Activated B cell treated with CpG ODN at 0.5 μM for 24 hours (primary cell): ENCODE data around the gene FARS2. TPM values are rescaled to one million over a fixed set of nuclear protein-coding genes. Genes with fewer than 3 reads are reported as not detected.

Experiments used
- ATAC-seq: fragments of 200-7000 bp; cut with Tn5 transposase; one replicate; pipeline ENCODE4 v1.10.0; 2021; ENCODE audit warnings: low read depth, mild to moderate bottlenecking, moderate library complexity
- CTCF ChIA-PET: fragments of 350-600 bp; sonication (Branson Sonifier 250); formaldehyde crosslinking; loops from one replicate; lab custom pipeline; 2021; ENCODE audit warnings: antibody characterized with exemption; lab: Charles Lee
- POLR2A ChIA-PET: fragments of 350-600 bp; sonication (Branson Sonifier 250); formaldehyde crosslinking; loops from one replicate; lab custom pipeline; 2021; ENCODE audit warnings: antibody characterized with exemption; lab: Charles Lee
- DNase-seq: peaks from one replicate; pipeline ENCODE4 v3.0.0; 2022
- H3K27ac Mint-ChIP-seq: one replicate; pipeline ENCODE4 v1.8.0; 2020; ENCODE audit warnings: mixed read lengths
- H3K27me3 Mint-ChIP-seq: one replicate; pipeline ENCODE4 v1.8.0; 2021; ENCODE audit warnings: mixed read lengths
- H3K36me3 Mint-ChIP-seq: one replicate; pipeline ENCODE4 v1.8.0; 2021; ENCODE audit warnings: low read depth, mixed read lengths
- H3K4me1 Mint-ChIP-seq: one replicate; pipeline ENCODE4 v1.8.0; 2021; ENCODE audit warnings: mixed read lengths
- H3K4me3 Mint-ChIP-seq: one replicate; pipeline ENCODE4 v1.8.0; 2020; ENCODE audit warnings: mild to moderate bottlenecking, mixed read lengths
- H3K9me3 Mint-ChIP-seq: one replicate; pipeline ENCODE4 v1.8.0; 2020; ENCODE audit warnings: mixed read lengths
- CTCF ChIP-seq: fragments of 200-600 bp; IDR thresholded peaks from one replicate; pipeline ENCODE4 v1.8.0; 2022; ENCODE audit warnings: antibody characterized with exemption, mild to moderate bottlenecking
- intact Hi-C: fragments of 100-400 bp; cut with micrococcal nuclease; formaldehyde crosslinking; loops from one replicate; pipeline ENCODE4 v1.15.1; 2024
- total RNA-seq: library from RNA; stranded (reverse); gene quantifications from 2 replicates; pipeline ENCODE4 v1.2.3, GENCODE V29; 2022

Gene FARS2
- total RNA-seq, 1 donor from 2014 or later: 32.7 TPM

DNA sequence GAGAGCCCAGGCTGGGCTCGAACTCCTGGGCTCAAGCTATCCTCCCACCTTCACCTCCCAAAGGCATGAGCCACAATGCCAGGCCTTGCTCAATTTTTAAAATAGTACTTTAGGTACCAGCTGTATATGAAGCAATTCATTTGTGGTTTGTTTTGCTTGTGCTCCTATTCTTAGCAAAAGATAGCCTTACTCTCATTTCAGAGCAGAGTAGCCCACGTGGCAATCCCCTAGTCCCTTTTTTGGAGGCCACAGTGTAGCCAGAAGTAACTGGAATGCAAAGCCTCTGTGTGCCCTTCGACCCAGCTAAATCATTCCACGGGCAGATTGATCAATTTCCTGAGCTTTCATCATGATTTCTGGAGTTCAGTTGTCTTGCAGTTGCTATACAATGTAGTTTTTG, 373.2 kb downstream of the FARS2 start:
- Mint-ChIP-seq H3K27me3 (no peaks in the 10 kb centered on the region), H3K4me1 (peaks cover 19% of the 10 kb centered on the region), H3K4me3 (no peak overlapping the region), H3K27ac (no peak overlapping the region), H3K9me3 (peaks cover 2% of the 10 kb centered on the region), H3K36me3 (peaks cover 13% of the 10 kb centered on the region)
- ATAC-seq (no peak), DNase-seq (no peak)
- CTCF ChIA-PET: no interaction called here
- POLR2A ChIA-PET: no interaction called here
- no peak for TF ChIP-seq CTCF
- intact Hi-C loops: no loop called here

DNA sequence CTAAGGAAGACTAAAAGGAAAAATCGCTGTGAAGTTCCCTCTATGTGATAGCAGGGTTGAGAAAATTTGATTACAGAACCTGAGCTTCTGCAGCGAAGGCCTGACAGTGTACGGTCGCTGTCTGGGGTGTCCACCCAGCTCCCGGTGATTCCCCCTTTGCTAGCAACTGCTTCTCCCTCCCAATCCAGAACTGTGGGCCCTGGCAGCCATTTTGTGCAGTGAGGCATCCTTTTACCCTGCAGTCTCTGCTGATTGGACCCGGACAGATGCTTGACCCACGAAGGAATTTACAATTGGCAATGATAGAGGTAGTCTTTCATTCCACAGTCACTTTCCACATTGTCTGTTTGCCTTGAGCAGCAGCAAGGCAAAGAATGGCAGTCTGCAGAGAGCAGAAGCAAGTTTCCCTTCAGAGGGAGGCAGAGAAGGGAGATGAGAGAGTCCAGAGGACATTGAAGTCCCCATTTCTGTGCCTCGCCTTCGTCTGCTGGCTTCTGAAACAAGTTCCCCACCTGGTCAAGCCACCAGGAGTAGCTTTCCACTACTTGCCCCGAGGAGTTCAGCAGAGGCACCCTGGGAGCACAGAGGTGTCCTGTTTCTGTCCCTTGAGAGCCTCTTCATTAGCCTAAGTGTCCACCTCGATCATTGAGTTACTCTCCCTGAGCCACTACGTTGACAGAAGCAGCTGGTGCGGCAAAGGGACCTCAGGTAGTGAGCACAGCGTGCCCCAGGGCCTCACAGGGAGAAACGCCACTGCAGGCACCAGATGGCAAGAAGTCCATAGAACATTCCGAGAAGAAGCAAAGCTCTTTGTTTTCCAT, 375.1 kb downstream of the FARS2 start:
- intact Hi-C loops: no loop called here
- ATAC-seq: no peak
- peaks cover 26% of the 10 kb centered on the region for H3K36me3 Mint-ChIP-seq
- DNase-seq: no peak
- POLR2A ChIA-PET: no interaction called here
- H3K9me3 Mint-ChIP-seq: peaks cover 7% of the 10 kb centered on the region
- H3K27me3 Mint-ChIP-seq: no peaks in the 10 kb centered on the region
- TF ChIP-seq CTCF: no peak
- H3K4me1 Mint-ChIP-seq: peaks cover 9% of the 10 kb centered on the region
- no peak overlapping the region for H3K4me3 Mint-ChIP-seq
- CTCF ChIA-PET: no interaction called here
- H3K27ac Mint-ChIP-seq: no peak overlapping the region

DNA sequence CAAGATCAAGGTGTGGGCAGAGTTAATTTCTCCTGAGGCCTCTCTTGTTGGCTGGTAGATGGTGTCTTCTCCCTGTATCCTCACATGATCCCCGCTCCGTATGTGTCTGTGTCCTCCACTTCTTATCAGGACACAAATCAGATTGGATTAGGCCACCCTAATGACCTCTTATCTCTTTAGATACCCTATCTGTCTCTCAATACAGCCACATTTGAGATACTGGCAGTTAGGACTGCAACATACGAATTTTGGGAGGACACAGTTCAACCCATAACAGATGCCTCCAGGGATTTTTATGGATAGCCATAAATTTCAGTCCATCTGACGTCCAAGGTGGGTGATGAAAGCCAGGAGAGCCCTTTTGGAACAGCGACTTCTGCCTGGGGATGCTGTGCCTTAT, 376.4 kb downstream of the FARS2 start:
- ATAC-seq (no peak), DNase-seq (no peak)
- intact Hi-C loops: no loop called here
- POLR2A ChIA-PET: no interaction called here
- peaks cover 29% of the 10 kb centered on the region for H3K36me3 Mint-ChIP-seq
- CTCF ChIA-PET: no interaction called here
- TF ChIP-seq CTCF: no peak
- H3K4me1 Mint-ChIP-seq: peaks cover 2% of the 10 kb centered on the region
- no peak overlapping the region for H3K27ac Mint-ChIP-seq
- H3K4me3 Mint-ChIP-seq: no peak overlapping the region
- H3K9me3 Mint-ChIP-seq: peaks cover 6% of the 10 kb centered on the region
- no peaks in the 10 kb centered on the region for H3K27me3 Mint-ChIP-seq

GRCh38 chr6:5638666-5639065, 377.4 kb downstream of the FARS2 start:
- Mint-ChIP-seq H3K9me3 (peaks cover 6% of the 10 kb centered on the region), H3K4me1 (no peaks in the 10 kb centered on the region), H3K27ac (no peak overlapping the region), H3K27me3 (no peaks in the 10 kb centered on the region), H3K36me3 (peaks cover 30% of the 10 kb centered on the region), H3K4me3 (no peak overlapping the region)
- ATAC-seq (no peak), DNase-seq (no peak)
- CTCF ChIA-PET: no interaction called here
- TF ChIP-seq CTCF: no peak
- intact Hi-C loops: no loop called here
- POLR2A ChIA-PET: no interaction called here

GRCh38 chr6:5639193-5639592, 377.9 kb downstream of the FARS2 start:
- Mint-ChIP-seq H3K9me3 (peaks cover 6% of the 10 kb centered on the region), H3K27me3 (no peaks in the 10 kb centered on the region), H3K27ac (no peak overlapping the region), H3K36me3 (peaks cover 30% of the 10 kb centered on the region), H3K4me1 (no peaks in the 10 kb centered on the region), H3K4me3 (no peak overlapping the region)
- intact Hi-C loops: no loop called here
- DNase-seq (no peak), ATAC-seq (no peak)
- ChIA-PET POLR2A (no interaction called here), CTCF (no interaction called here)
- TF ChIP-seq CTCF: no peak
